NCI-H1417 (cell line): ENCODE measurements around the gene LSR.

Source experiments
- DNase-seq, 3 experiments: peaks; one replicate each; lab custom pipeline; 2025; lab: John Stamatoyannopoulos, UW

Gene LSR, protein sequence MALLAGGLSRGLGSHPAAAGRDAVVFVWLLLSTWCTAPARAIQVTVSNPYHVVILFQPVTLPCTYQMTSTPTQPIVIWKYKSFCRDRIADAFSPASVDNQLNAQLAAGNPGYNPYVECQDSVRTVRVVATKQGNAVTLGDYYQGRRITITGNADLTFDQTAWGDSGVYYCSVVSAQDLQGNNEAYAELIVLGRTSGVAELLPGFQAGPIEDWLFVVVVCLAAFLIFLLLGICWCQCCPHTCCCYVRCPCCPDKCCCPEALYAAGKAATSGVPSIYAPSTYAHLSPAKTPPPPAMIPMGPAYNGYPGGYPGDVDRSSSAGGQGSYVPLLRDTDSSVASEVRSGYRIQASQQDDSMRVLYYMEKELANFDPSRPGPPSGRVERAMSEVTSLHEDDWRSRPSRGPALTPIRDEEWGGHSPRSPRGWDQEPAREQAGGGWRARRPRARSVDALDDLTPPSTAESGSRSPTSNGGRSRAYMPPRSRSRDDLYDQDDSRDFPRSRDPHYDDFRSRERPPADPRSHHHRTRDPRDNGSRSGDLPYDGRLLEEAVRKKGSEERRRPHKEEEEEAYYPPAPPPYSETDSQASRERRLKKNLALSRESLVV

DNA sequence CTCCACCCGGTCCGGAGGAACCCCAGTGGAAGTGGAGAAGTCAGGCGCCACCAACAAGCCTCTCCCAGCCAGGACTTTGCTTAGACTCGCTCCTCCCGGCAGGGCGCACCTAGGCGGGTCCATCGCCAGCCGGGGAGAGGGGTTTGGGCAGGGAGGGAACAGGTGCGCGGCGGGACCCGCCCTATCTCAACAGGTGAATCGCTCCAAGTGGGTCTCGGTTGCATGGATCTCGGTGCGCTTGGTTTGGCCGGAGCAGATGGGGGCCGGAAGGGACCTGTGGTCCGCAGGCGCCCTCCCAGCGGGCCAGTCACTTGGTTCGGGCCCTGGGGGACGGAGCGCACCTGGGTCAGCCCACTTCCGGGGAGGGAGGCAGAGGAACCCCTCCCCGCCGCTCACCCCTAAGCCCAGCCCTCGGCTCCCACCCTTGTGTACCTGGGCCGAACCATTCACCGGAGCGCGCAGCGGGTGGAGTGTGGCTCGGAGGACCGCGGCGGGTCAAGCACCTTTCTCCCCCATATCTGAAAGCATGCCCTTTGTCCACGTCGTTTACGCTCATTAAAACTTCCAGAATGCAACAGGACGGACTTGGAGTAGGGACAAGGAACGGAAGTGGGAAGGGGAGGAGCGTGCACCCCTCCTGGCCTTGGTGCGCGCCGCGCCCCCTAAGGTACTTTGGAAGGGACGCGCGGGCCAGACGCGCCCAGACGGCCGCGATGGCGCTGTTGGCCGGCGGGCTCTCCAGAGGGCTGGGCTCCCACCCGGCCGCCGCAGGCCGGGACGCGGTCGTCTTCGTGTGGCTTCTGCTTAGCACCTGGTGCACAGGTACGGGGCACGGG is at the start of gene LSR:
Gene LSR, plus strand, starts transcription at position 693 of the 836 bp plus-strand sequence. Its CDS starts 21 bp downstream, at position 714.
- peak; percentile 94 to 96 (median 96) for DNase-seq

DNA sequence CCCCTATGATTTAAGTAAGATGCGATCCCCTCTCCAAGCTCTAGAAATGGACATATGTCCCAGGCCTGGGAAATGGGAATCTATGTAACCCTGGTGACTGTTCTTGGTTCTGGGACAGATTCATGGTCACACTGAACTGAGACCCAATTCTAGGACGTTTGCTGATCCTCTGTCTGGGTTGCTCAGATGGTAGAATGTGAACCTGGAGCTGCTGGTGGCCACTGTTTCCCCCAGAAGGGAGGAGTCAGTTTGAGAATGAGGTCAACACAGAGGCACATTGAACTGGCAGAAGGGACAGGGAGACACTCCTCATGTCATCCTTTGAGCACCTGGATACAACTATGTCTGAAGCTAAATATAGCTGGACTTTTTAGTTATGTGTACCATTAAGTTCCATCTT is 49.3 kb upstream of the LSR start:
- DNase-seq = no peak

DNA sequence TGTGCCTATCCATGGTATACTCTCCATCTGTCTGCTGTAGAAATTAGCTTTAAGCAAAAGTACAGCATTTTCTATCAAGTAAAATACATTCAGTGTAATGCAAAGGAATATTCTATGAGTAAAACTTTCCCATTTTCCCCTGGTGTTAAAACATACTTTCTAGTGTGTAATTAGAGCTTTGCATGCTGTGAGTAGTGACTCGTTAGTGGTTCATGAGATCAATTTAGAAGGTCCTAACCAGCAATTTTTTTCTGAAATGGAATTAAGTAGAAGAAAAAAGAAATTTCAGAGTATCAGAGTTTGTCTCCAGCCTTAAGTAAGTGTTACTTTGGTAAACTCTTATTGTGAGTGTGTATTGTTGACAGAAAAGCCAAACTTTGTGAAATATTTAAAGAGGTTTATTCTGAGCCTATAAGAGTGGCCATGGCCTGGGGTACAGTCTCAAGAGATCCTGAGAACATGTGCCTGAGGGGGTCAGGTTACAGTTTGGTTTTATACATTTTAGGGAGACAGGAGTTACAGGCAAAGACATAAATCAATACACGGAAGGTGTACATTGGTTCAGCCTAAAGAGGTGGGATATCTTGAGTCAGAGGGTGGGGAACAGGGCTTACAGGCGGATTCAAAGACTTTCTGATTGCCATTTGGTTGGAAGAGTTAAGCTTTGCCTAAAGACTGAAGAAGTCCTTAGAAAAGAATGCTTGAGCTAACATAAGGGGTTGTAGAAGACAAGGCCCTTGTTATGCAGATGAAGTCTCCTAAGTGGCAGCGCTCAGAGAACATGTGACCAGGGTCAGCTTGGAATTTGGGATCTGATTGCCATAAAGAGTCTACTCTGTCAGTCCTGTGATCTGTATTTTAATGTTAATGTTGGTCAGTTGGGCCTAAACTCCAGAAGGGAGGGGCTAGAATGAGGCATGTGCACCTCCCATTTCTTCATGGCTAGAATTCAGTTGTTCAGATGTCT is 45.8 kb upstream of the LSR start:
- DNase-seq = no peak

DNA sequence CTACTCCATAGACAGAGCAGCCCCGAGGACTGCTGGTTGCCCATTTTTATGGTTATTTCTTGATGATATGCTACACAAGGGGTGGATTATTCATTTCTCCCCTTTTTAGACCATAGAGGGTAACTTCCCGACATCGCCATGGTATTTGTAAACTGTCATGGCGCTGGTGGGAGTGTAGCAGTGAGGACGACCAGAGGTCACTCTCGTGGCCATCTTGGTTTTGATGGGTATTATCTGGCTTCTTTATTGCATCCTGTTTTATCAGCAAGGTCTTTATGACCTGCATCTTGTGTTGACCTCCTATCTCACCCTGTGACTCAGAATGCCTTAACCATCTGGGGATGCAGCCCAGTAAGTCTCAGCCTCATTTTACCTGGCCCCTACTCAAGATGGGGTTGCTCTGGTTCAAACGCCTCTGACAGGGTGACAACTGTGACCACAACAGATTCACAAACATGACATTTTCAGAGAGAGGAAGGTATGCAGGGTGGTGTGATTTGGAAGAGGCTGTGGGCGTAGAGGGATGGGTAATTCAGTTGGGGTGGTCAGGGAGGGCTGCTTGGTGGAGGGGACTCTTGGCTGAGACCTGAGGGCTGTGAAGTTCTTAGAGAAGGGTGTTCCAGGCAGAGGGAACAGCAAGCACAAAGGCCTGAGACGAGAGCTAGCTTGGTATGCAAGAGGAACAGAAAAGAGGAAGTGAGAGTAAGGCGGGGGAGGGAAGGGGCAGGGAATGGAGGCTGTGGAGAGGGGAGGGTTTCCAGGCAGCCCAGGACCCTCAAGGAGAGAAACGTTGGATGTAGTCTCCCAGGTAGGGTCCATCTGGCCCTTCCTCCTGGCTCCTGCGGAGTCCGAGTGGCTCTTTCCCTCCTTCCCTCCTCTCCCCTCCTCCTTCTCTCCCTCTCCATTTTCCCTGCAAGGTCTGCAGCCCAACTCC is 43.7 kb upstream of the LSR start:
- no peak for DNase-seq

DNA sequence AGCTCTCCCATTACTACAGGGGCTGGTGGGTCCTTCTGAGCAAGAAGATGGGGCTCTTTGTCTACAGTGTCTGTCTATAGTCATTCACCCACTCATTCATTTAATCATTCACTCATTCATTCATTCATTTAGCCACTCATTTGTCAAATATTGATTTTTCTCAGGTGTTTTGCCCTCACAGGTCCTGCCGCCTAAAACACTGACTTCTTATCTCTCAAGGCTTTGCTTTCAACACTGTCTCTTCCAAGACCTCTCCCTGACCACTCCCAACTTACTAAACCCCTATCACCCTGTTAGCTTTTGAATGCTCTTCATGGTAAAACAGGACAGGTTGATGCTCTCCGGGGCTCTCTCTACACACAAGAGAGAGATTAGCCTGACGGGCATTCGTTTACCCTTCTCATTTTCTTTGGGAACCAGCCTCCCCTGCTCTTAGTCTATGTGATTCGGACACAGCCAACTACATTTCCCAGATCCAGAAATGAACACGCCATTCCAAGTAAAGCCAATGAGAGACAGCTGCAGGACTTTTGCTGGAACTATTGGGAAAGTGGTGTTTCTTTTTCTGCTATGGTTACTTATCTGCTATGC is 43.0 kb upstream of the LSR start:
- no peak for DNase-seq

DNA sequence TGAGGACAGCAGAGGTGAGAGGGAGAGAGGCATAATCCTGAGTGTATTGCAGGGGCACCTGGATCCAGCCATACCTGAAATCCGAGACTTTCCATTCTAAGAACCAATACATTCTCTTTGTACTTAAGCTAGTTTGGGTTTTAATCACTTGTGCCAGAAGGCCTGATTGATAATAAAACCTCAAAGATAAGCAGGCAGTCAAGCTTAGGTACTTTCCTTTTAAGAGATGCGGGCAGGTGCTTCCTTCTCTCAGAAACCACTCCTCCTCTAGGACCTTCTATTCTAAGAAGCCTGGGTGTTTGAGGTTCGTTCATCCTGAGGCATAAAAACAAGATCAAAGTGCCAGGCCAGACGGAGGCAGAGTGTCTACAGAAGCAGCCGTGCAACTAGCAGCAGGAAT is 42.4 kb upstream of the LSR start:
- no peak for DNase-seq

DNA sequence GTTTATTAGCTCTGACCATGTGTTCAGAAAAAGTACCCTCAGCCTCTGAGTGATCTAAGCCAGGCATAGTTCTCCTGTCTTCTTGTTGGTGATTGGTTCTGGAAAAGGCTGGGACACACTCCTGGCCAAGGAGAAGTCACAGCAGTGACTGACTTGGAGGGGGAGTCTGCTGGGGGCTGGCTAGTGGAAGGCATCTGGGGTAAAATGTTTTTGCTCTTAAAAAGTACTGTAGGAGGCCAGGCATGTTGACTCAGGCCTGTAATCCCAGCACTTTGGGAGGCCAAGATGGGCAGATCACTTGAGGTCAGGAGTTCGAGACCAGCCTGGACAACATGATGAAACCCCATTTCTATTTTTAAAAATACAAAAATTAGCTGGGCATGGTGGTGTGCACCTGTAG is 41.9 kb upstream of the LSR start:
- no peak for DNase-seq

DNA sequence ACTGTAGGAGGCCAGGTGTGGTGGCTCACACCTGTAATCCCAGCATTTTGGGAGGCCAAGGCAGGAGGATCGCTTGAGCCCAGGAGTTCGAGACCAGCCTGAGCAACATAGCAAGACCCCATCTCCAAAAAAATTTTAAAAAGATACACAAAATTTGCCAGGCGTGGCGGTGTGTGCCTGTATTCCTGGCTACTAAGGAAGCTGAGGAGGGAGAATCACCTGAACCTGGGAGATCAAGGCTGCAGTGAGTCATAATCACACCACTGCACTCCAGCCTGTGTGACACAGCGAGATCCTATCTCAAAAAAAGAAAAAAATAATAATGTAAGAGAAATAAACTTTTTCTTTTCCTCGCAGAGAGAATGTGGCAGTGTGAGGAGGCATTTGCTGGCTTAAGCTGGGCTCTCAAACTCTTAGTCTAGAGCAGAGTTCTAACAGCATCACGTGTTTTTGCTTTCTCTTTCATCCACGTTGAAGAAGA is 41.4 kb upstream of the LSR start:
- DNase-seq = no peak

DNA sequence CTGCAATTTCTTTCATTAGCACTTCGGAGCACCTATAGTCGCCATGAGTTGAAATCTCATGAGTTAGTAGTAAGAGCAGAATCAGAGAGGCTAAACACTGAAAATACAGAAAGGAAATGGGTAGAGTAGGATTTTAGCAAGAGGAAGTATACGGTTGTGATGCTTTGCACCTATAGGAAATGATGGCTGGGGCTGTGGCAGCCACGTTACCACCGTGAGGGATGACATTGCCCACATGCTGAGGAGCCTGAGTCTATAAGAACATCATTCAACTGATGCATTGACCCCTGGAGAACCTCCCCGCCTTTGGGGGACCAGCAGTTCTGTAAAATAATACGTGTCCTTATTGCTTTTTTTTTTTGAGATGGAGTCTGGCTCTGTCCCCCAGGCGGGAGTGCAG is 40.7 kb upstream of the LSR start:
- no peak for DNase-seq

DNA sequence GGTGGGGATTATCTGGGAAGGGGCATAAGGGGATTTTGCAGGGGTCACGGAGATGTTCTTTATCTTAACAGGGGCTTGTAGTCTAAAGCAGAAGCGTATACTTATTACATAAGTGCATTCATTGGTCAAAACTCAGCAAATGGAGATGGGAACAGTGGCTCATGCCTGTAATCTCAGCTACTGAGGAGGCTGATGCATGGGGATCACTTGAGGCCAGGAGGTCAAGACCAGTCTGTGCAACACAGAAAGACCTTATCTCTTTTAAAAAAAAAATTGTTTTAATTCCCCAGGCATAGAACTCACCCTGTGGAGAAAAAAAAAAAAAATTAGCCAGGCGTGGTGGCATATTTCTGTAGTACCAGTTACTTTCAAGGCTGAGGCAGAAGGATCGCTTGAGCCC is 39.2 kb upstream of the LSR start:
- DNase-seq = no peak

DNA sequence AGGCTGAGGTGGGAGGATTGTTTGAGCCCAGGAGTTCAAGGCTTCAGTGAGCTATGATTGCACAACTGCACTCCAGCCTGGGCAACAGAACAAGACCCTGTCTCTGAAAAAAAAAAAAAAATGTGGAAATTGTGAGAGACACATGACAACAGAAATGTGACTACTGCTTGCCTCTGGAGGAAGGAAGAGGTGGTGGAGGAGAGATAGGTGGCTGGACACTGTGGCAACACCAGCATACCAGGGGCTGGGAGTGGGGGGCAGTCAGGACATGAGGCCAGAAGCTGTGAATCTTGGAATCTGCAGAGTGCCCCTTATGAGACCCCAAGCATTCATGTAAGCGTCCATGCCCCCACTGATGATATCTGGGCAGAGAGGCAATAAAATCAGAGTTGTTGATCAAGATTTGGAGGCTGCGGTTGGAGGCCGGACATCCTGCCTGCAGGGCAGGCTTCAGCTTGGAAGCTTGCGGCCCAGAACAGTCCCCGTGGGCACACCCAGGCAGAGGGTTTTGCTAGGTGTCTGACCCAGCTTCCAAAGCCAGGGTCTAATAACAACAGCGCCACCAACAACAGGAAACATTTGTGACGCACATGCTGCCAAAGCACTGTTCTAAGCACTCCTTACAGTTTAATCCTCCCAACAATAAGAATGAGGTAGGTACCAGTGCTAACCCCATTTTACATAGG is 37.1 kb upstream of the LSR start:
- DNase-seq = no peak

DNA sequence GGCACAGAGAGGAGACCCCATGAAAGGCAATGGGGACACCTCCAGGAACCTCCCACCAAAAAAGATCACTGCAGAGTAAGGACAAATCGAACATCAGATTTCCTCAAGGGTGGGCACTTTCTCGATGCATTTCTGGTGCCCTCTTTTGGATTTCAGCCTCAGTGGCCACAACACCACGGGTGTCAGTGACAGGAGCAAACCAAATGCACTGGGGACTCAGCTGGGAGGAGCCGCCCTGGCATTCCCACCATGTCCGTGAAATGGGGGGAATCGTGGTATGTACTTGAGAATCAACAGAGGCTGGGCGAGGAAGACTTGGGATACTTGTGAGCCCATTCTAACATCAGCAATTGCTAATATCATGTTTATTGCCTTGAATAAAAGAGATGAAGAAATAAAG is 36.6 kb upstream of the LSR start:
- no peak for DNase-seq

DNA sequence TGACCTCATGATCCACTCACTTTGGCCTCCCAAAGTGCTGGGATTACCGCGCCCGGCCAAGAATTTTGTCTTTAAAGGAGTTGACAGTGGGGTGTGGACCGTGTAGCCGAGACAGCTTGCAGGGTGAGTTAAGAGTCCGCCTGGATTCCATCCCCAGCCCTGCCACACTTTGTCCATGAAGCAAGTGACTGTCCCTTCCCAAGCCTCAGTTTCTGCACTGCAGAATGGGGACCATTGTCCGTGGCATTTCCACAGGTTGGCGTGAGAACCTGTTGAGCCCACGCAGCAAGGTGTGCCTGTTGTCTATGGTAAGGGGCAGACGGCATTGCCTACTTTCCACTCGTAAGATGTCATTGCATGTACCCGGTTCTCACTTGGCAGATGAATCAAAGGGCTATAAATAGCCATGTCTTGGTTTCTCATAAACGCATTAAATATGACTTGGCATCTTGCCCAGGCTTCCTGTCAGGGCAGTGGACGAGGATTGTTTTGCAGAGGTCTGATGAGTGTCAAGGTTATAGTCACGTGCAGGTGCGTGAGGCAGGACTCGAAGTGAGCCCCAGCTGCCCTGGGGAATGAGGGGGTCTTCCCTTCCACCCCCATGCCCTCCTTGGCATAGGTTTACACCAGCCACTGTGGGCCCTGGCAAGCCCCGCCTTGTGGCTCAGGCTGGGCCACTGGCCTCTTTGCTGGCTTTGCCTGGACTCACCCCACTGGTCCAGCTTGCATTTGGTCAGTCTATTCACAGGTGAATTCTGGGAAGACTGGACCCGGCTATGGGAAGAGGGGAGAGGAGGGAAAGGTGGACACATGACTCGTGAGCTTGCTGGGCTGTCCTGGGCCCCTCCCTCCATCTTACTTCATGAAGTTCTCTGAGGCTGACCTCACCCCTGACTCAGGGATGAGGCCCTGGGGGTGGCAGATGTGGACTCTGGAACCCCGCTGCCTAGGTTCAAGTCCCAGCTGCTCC is 34.9 kb upstream of the LSR start:
- peak; percentile 78 to 96 (median 91) for DNase-seq

DNA sequence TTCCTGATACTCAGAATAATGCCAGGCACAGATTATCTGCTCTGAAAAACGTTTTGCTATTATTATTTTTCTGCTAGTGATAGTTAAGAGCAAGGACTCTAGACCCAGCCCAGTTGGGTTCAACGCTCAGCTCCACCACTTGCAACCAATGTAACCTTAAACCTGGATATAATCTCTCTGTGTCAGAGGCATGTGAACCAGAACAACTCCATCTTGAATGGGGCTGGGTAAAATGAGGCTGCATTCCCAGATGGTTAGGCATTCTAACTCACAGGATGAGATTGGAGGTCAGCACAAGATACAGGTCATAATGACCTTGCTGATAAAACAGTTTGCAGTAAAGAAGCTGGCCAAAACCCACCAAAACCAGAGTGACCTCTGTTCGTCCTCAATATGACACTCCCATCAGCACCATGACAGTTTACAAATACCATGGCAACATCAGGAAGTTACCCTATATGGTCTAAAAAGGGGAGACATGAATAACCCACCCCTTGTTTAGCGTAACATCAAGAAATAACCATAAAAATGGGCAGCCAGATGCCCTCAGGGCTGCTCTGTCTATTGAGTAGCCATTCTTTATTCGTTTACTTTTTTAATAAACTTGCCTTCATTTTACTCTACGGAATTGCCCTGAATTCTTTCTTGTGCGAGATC is 33.9 kb upstream of the LSR start:
- DNase-seq = no peak

DNA sequence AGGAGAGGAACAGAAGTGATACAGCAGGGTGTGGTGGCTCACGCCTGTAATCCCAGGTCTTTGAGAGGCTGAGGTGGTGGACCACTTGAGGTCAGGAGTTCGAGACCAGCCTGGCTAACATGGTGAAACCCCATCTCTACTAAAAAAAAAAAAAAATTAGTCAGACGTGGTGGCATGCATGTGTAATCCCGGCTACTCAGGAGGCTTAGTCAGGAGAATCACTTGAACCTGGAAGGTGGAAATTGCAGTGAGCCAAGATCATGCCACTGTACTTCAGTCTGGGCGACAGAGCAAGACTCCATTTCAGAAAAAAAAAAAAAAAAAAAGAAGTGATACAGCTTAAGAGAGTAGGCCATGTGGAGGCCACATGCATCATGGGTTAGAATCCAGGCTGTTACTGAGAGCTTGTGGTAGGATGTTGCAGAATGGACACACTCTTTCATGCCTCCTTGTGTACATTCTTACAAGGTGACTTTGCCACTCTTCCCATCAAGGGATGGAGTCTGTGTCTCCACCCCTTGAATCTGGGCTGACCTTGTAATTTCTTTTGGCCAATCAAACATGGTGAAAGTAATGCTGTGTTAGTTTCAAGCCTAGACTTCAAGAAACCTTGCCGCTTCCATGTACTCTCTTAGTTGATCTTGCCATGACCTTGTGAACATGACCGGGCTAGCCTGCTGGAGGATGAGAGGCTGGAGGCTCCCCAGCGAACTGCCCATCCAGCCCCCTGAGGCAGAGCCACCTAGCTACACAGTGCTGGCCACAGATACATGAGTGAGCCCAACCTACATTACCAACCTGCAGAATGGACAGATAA is 32.6 kb upstream of the LSR start:
- no peak for DNase-seq

DNA sequence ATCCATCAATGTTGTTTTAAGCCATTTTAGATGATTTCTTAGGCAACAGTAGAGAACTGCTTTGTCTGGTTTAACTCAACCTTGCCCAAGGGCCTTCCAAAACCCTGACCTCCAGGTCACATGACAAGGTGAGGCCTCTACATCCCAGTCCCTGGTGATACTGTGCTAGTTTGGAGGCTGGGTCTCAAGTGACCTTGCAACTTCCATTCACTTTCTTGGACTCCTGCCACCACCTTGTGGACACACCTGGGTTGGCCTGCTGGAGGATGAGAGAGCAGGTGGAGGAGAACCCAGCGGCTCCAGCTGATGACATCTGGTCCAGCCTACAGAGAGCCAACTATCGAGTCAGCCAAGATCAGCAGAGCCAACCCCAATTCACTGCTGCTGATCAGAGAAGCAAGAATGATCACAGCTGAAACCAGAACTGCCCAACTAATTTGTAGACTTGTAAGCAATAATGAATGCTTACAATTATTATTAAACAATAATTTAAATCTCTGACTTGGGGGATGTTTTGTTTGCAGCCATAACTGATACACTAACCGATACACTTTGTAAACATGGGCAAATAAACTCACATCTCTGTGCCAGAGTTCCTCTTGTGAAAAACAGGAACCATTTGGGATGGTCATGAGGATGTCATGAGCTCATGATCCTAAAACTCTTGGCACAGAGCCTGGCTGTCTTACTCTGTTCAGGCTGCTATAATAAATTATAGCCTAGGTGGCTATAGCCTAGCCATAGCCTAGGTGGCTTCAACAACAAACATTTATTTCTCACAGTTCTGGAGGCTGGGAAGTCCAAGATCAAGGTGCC is 31.8 kb upstream of the LSR start:
- peak in 1 of 3 experiments; percentile 19 for DNase-seq
